ENCODE measurements around the gene CACNA1B. TPM values are rescaled to one million over a fixed set of nuclear protein-coding genes. Genes with fewer than 3 reads are reported as not detected.

The CACNA1B gene
- total RNA-seq, 4 donors from 2014 or later: 0.04 to 0.13 (median 0.12) TPM; not detected in 1

GRCh38 chr9:138009016-138009802, 131.6 kb downstream of the CACNA1B start:
- Histone ChIP-seq H3K27ac (no peak overlapping the region), H3K36me3 (no peaks in the 10 kb centered on the region), H3K4me1 (no peaks in the 10 kb centered on the region), H3K9me3 (no peaks in the 10 kb centered on the region), H3K4me3 (no peak overlapping the region), H3K27me3 (peaks cover 19% of the 10 kb centered on the region)
- TF ChIP-seq EP300 (IDR thresholded peaks at IDR 0.05): no peak
- no peak for TF ChIP-seq CTCF (IDR thresholded peaks at IDR 0.05)
- no peak for TF ChIP-seq POLR2AphosphoS5 (IDR thresholded peaks at IDR 0.05)
- TF ChIP-seq POLR2A (IDR thresholded peaks at IDR 0.05): no peak
- 20 to 83% methylated on average over 1 to 11 of the region's 17 CpGs for WGBS, 2 donors (ENCODE audit: low coverage in 1 of 2)
- ATAC-seq: peak; percentile 6

GRCh38 chr9:138009803-138010690, 132.5 kb downstream of the CACNA1B start:
- no peak for TF ChIP-seq EP300 (IDR thresholded peaks at IDR 0.05)
- no peak for TF ChIP-seq CTCF (IDR thresholded peaks at IDR 0.05)
- TF ChIP-seq POLR2A (IDR thresholded peaks at IDR 0.05): no peak
- Histone ChIP-seq H3K27me3 (peaks cover 18% of the 10 kb centered on the region), H3K9me3 (no peaks in the 10 kb centered on the region), H3K36me3 (no peaks in the 10 kb centered on the region), H3K4me1 (no peaks in the 10 kb centered on the region), H3K4me3 (no peak overlapping the region), H3K27ac (no peak overlapping the region)
- 52 to 61% methylated on average over 5 to 6 of the region's 16 CpGs for WGBS, 2 donors (ENCODE audit: low coverage in 1 of 2)
- peak; percentile 6 for ATAC-seq

- H3K9me3 ChIP-seq: no peaks in the 10 kb centered on the region
- H3K27me3 ChIP-seq: peaks cover 23% of the 10 kb centered on the region
- no peak for ATAC-seq
- H3K36me3 ChIP-seq: no peaks in the 10 kb centered on the region
- no peaks in the 10 kb centered on the region for H3K4me1 ChIP-seq
- TF ChIP-seq EP300 (IDR thresholded peaks at IDR 0.05): no peak
- TF ChIP-seq POLR2AphosphoS5 (IDR thresholded peaks at IDR 0.05): no peak
- TF ChIP-seq POLR2A (IDR thresholded peaks at IDR 0.05): no peak
- no peak for TF ChIP-seq CTCF (IDR thresholded peaks at IDR 0.05)
- no CpG with 5 or more reads among the region's 8 CpGs for WGBS, 2 donors (ENCODE audit: low coverage in 1 of 2)
- H3K4me3 ChIP-seq: no peak overlapping the region
- no peak overlapping the region for H3K27ac ChIP-seq
Observed at GRCh38 chr9:138010861-138011260, 133.3 kb downstream of the CACNA1B start.

GRCh38 chr9:138011951-138012500, 134.4 kb downstream of the CACNA1B start:
- ATAC-seq: no peak
- Histone ChIP-seq H3K27ac (no peak overlapping the region), H3K27me3 (peaks cover 24% of the 10 kb centered on the region), H3K4me1 (no peaks in the 10 kb centered on the region), H3K4me3 (no peak overlapping the region), H3K9me3 (no peaks in the 10 kb centered on the region), H3K36me3 (no peaks in the 10 kb centered on the region)
- TF ChIP-seq CTCF (IDR thresholded peaks at IDR 0.05) (no peak), EP300 (IDR thresholded peaks at IDR 0.05) (no peak), POLR2A (IDR thresholded peaks at IDR 0.05) (no peak), POLR2AphosphoS5 (IDR thresholded peaks at IDR 0.05) (no peak)
- 70 to 82% methylated on average over 2 to 4 of the region's 4 CpGs for WGBS, 2 donors (ENCODE audit: low coverage in 1 of 2)

Measured in gastroesophageal sphincter (tissue), 4 donors.